Renal cortical epithelial cell (primary cell): ENCODE measurements around the gene IYD. TPM values are rescaled to one million over a fixed set of nuclear protein-coding genes. Genes with fewer than 3 reads are reported as not detected.
"Not testable (repeated sequence)": the region's sequence is repeated elsewhere in the genome, so short reads cannot be mapped to it uniquely, and the experiment has no call there.

Experiments
- DNase-seq: peaks from one replicate; pipeline ENCODE4 v3.0.0-alpha.2; 2011; ENCODE audit warnings: low read depth
- total RNA-seq: library from RNA; depleted of rRNA; stranded (reverse); fragments of >200 nt; gene quantifications from 2 replicates; pipeline ENCODE4 v1.2.3, GENCODE V29; 2014

IYD gene
- total RNA-seq, 1 donor from 2014 or later = 0.30 TPM

DNA sequence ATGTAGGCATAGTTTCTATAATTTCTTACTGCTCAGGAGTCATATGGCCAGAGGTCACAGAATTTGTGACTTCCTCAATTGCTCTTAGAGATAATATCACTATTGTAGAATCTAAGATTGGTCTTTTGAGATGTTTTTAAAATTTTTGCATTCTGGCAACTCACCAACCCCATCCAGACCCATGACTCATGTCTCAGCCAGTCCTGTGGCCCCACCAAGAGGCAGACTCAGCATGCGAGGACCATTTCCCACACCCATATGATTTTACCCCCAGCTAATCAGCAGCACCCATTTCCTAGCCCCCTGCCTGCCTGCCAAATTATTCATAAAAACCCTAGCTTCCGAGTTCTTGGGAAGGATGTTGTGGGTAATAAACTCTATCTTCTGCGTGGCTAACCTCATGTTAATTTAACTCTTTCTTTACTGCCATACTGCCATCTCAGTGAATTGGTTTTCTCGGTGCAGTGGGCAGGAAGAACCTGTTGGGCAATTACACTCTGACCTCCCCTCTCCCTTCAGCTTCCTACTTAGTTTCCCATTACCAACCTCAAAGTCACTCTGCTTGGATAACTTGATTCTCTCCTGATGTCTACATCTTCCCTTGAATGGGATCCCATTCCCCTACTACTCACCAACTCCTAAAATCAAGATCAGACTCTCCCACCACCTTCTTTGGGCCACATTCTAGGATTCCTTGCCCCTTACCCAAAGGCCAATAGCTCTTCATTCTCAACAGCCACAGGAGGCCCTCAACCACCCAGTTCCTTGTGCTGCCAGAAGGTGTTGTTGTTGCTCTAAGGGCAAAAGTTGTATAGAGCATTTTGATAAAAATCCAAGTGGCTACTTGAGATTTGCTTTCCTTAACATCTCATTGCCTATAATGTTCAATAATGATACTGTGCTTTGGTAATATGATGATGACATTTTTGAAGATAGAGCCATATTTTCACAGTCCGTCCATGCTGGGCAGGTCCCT is 16.2 kb upstream of the IYD start:
- DNase-seq = peak; percentile 48

GRCh38 chr6:150353445-150353844 is 15.4 kb upstream of the IYD start:
- DNase-seq = no peak

GRCh38 chr6:150354754-150355571 is 13.8 kb upstream of the IYD start:
- no peak for DNase-seq

- no peak for DNase-seq
Measured at GRCh38 chr6:150355932-150356331, 12.9 kb upstream of the IYD start.

GRCh38 chr6:150361876-150362275 is 6.9 kb upstream of the IYD start:
- no peak for DNase-seq

- no peak for DNase-seq
Measured at GRCh38 chr6:150363733-150364132, 5.1 kb upstream of the IYD start.

DNA sequence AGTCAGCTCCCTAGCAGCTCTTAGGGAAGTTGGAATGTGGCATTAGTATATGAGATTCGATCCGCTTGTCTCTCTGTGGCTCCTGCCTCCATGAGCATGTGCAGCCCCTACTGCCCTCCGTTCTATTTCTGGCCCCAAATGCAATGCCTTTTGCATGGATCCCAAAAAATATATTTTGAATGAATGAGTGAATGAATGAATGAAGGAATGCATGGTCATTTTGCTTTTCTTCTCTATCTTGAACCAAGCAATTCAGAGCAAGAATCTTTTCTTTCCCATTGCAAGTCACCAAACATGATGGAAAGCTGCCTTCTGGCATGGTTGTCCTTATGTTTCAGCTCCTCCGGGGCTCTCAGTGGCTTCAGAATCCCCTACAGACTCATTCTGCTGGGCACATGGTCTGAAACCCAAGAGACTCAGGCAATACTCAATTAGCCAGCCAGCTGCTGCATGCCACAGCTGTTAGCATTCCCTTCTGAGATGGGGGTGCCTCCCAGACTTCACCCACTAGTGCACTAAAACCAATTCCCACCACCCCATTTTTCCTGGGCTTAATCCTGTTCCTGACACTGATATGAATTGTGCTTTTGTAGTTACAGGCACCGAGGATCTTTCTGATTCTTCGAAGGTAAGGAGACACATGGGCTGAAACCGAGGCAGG is 2.6 kb upstream of the IYD start:
- DNase-seq = no peak

DNA sequence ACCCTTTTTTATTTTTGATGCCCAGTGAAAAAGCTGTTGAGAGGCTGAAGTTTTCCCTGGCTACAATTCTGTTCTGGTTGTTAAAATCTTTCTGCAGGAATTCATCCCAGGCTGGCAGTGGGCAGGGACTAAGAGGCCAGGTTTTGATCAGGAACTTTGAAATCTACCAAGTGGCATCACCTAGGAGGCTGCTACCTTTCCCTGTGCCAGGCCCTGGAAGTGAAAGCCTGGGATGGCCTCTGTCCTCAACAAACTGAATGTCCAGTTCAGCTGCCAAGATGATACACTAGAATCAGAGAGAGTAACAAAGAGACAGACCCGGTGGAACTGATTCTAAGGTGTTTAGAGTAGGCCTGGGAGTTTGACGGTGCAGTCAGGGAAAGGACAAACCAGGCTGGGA is 596 bp downstream of the IYD start:
- no peak for DNase-seq

GRCh38 chr6:150370112-150370511 is 1.3 kb downstream of the IYD start:
- DNase-seq = no peak

GRCh38 chr6:150371356-150371755 is 2.5 kb downstream of the IYD start:
- no peak for DNase-seq

DNA sequence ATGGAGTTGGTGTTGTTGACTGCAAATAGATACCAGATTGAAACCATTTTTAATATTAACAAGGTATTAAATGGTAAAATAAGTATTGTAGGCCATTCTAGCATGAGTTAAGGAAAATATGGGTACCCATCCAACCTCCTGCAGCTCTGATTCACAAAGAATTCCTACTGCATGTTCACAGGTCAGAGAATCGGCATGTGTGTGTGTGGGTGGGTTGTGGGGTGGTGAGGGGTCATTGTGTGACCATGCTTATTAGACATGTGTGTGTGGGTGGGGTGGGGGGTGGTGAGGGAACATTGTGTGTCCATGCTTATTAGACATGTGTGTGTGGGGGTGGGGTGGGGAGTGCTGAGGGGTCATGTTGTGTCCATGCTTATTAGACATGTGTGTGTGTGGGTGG is 3.2 kb downstream of the IYD start:
- DNase-seq = no peak

- DNase-seq = peak; percentile 82
Measured at GRCh38 chr6:150373260-150373701, 4.5 kb downstream of the IYD start.

- DNase-seq = not testable (repeated sequence)
Measured at GRCh38 chr6:150374346-150374745, 5.5 kb downstream of the IYD start.

DNA sequence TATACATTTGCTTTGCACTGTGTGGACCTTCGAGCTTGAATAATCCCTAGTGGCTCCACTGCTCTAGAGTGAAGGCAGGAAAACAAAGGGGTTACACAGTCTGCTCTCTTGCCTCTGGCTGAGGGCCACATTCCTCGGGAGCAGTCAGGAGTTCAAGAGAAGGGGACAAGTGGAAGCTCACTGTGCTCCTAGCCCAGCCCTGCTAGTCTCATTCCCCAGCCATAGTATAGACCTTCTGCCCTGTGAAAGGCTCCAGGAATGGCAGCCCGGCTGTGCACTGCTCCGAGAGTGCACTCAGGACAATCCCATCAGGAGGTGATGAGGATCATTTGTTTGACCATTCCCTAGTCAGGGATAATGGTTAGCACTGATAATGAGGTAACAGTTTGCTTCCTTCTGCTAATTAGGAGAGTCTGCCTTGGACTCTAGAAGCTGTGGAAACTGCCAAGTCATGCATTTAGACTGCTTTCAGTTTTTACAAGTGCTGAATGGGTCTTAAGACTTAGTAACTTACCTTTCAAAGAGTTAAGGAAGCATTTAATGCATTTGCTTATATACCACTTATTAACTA is 8.5 kb downstream of the IYD start:
- DNase-seq = peak; percentile 91

- DNase-seq = peak; percentile 13
Measured at GRCh38 chr6:150380256-150380655, 11.4 kb downstream of the IYD start.

DNA sequence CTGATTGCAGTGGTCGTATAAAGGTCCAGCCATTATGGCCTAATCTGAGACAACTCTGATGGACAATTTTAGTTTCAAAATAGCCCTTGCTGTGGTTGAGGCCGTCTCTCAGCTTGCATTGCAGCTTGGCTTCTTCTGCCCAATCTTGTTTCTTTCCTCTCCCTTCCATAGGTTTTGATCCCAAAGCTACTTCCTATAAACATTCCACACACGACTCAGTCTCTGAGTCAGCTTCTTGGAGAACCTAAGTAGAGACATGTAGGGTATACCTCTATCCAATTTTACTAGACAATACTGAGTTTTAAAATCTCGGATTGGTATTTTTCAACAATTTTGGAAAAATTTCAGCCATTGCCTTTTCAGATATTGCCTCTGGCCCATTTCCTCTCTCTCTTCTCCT is 13.4 kb downstream of the IYD start:
- peak; percentile 6 for DNase-seq

- no peak for DNase-seq
Measured at GRCh38 chr6:150391414-150391813, 22.6 kb downstream of the IYD start.

DNA sequence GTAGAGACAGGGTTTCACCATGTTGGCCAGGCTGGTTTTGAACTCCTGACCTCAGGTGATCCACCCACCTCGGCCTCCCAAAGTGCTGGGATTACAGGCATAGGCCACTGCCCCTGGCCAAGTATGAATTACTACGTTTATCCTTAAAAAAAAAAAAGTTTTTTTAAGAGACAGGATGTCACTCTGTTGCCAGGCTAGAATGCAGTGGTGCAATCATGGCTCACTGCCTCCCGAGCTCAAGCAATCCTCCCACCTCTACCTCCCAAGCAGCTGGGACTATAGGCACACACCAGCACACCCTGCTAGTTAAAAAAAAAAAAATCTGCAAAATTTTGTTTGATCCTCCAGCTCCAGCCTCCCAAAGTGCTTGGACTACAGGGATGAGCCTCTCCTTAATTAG is 23.1 kb downstream of the IYD start:
- no peak for DNase-seq

GRCh38 chr6:150392452-150393220 is 23.8 kb downstream of the IYD start:
- DNase-seq = no peak

DNA sequence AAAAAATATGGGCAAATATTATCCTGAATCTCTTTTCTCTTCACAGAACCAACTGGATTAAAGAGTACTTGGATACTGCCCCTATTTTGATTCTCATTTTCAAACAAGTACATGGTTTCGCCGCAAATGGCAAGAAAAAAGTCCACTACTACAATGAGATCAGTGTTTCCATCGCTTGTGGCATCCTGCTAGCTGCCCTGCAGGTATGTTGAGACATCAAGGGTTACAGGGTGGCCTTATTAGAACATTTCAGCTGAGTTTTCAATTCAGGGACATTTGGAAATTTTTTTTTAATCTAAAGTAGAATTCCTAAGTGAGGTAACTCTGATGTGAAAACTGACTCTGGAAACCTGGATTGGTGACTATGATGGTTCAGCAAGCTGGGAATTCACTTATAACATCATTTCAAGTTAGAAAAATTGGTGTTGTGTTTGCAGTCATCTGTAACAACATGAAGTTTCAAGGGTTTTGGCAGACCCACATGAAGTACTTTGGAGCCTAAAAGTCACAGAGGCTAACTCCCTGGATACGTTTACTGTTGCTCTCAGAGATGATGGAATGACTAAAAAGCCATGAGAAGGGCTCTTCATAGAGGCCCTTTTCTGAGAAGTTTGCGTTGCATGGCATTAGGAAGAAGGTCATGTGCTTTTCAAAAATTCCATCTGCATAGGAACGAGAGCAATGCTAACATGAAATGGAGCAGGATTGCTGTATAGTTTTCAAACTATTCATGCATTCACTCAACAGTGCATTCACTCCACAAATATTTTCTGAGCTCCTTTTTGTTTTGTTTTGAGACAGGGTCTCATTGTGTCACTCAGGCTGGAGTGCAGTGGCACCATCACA is 25.5 kb downstream of the IYD start:
- no peak for DNase-seq
